GM15510 (cell line): ENCODE data around the gene RASSF5.

Experiments
- POLR2A ChIP-seq: IDR thresholded peaks from 3 replicates; pipeline ENCODE4 v1.6.1; 2011; ENCODE audit warnings: borderline replicate concordance; ENCODE audit not compliant: insufficient read length; ENCODE audit errors: extremely low read depth

Gene RASSF5

DNA sequence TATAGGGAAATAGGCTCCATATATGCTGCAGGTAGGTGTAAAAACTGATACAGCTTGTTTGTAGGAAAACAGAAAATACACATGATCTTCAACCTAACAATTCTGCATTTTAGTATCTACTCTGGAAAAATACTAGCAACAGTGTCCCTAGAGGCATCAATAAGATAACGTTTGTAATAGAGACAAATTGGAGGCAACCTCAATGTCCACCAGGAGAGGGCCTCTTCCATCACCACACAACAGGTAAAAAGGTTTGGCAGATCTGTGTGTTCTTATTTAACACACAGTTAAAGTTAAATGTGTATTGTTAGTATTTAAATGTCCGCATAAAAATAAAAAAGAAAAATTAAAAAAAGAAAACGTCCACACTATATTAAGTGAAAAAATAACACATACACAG lies 99.5 kb downstream of the RASSF5 start:
- no peak for TF ChIP-seq POLR2A

DNA sequence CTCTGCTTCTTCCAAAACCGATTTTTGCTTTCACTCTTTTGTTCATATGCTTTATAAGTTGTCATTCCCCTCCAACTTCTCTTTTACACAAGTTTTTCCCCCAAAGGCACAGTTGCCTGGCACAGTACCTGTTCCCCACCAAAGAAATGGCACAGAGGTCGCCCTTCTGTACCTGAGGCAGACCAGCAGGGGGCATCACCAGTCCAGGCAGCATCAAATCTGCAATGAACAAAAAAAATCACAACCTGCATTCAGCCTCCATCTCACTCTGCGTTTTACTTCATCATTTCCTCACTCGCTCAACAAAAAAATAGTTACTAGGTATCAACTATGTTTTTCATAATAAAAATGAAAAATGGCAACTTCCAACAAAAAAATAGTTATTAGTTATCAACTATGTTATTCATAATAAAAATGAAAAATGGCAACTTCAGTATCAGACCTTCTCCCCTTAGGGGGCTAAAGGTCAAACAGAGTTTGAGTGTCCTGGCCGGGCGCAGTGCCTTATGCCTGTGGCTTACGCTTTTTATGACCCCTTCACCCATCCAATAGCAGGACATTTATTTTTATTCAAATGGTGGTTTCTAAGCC lies 100.9 kb downstream of the RASSF5 start:
- TF ChIP-seq POLR2A: no peak

DNA sequence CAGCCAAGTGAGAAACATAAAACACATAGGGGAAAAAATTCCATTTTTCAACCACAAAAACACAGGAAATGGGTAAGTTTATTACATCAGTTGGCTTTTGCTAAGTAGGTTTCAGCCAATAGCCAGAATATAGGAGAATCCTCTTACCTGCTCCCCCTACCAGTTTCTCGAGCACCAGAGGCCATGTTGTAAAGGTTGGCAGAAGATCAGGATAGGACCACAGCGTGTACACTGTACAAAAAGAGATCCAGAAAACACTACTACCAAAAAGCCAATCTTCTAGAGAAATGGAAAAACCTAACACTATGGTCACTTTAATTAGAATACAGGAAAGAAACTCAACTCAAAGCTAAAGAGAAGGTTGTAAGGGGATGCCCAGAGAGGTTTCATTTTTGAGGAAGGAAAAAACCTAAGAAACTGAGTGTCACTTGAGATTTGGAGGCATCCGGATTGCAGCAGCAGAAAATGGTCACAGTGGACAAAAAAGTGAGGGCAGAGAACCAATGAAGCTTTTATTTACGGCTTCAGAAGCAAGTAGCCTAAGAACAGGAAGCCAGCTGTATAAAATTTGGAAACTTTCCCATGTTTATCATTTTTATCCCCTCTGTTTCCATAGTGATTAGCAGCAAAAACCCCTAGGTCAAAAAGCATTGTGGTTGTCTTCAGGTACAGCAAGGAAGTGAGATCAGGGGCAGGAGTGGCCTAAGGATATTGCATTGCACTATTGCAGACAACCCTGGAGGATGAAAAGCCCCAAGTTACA lies 102.1 kb downstream of the RASSF5 start:
- no peak for TF ChIP-seq POLR2A

DNA sequence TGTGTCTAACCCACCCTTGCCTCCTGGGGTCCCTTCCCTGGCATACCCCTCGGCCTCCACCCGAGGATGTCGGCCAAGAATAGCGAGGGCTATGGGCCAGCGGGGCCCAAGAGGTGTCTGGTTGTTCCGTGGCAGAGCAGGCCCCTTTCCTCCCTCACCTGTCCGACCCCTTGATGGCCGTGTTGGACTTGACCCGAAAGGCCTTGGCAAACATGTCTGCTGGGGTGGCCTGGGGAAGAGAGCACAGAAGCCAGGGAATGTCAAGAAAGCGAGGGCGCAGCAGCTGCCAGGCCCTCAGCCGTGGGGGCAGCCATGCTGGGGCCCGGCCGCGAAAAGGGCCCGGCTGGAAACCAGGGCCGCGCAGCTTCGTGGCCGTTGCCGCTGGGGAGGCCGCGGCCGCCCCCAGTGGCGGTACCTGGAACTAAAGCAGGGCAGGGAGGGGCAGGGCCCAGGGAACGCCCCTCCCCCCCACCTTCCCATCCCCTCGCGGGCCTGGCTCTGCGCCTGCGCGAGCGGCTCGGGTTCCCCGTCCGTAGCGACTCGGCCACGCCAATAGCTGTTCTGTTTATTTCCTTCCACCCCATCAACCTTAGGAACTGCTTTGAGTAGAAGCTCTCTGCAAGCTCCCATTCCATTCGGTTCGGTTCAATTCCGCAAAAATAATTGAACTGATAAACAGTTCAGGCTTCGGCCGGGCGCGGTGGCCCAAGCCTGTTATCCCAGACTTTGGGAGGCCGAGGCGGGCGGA lies 105.0 kb downstream of the RASSF5 start, which contains the start of gene EIF2D:
EIF2D (minus strand) TSS at position 337 of the 748 bp plus-strand sequence; CDS start at position 214, 123 bp downstream.
- TF ChIP-seq POLR2A: peak; percentile 92

DNA sequence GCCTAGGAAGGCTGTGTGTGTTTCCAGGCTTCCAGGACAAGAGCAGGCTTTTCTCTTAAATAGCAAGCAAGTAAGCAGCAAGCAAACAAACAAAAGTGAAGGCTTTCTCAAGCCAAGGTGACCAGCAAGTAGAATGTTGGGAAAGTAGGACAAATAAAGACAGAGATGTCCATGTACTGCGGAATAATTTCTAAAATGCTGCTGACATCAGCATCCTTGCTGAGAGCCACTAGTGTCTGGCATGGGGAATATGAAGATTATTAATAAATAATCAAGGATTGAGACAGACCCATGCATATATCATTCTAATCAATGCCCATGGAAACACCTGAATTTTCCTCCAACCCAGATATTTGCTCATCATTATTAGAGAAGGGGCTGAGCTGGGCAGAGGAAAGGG lies 121.6 kb downstream of the RASSF5 start:
- no peak for TF ChIP-seq POLR2A

GRCh38 chr1:206631085-206631509 lies 123.8 kb downstream of the RASSF5 start:
- TF ChIP-seq POLR2A: no peak

DNA sequence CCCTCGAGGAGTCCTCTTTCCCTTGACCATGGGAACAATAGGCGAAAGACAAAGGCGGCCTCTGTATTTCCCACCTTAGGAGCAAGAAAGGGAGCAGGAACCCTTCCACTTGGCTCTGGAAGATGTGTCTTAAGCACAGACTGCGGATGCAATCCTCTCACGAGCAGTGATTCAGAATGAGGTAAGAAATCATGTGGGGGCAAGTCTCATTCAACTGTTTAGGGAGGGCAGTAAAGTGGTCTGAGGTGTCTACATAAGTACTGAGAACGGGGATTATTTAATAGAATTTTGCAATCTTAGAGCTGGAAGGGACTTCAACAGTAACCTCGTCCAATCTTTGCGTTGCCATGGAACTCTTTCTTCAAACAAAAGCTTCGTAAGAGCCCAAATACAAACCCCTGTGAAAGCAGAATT lies 126.4 kb downstream of the RASSF5 start:
- TF ChIP-seq POLR2A: no peak

DNA sequence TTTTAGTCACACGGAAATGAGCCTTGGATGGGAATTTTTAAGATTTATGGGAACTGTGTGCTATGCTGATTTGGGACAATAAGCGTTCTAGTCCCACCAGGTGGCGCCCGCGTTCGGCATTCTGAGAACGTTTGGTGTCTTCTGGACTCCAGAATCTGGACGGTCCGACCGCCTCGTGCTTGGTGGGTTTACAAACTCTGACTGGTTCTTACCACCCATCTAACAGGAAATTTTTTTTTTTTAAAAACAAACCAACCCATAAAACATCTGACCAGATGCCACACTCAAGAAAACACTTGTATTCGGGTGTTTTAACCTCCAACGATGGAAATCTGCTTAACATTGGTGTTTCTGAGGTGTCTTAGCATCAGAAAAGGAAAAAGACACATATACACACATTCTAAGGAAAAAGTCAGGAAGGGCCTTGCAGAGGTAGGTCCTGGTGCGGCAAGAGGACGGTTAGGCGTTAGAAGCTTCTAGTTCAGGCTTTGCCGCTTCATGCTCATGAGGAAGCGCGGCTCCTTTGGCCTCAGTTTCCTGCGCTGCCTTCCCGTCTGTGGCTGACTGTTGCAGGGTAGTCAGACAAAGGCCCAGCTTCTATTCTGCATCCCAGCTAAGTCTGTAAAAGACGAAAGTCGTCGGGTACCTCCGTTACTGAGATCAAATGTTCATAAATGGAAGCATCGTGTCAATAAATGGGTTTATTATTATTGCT lies 127.2 kb downstream of the RASSF5 start:
- no peak for TF ChIP-seq POLR2A

- peak; percentile 81 for TF ChIP-seq POLR2A
Measured at GRCh38 chr1:206635080-206635977, 128.0 kb downstream of the RASSF5 start, which contains the start of gene DYRK3. Gene DYRK3 (plus strand): TSS chr1:206635536. CDS start chr1:206635704, 168 bp downstream.

DNA sequence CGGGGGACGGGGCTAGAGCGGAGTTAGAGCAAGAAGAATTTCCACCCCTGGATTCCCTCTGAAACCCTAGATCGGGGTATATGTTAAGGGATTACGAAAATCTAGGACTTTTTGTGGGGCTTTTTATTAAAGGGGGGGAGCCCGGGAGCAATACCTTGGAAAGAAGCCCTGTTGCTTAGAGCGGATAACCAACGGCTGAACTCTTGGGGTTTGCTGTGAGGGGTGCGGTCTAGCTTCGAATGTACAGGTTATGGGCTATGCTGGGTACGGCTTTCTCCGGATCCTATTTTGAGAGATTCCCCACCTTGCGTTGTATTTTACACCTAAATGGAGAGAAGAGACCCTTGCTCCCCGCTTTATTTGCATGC lies 128.6 kb downstream of the RASSF5 start:
- TF ChIP-seq POLR2A: no peak

- no peak for TF ChIP-seq POLR2A
Measured at GRCh38 chr1:206636671-206637070, 129.3 kb downstream of the RASSF5 start.

DNA sequence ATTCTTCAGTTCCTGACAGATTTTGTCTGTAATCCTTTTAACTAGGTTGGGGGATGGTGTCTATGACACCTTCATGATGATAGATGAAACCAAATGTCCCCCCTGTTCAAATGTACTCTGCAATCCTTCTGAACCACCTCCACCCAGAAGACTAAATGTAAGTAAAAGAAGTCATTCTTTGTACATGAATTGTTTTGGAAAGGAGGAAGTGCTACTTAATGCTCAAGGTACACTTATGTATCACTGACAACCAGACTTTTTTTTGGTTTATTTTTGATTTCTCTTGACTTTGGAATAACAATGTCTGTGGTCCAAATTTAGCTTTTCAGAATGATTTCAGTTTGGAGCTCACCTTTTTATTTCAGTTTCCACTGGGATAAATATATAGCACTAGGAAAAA lies 130.3 kb downstream of the RASSF5 start:
- TF ChIP-seq POLR2A: no peak
